ENCODE results near the gene DSCAML1.

The DSCAML1 gene

DNA sequence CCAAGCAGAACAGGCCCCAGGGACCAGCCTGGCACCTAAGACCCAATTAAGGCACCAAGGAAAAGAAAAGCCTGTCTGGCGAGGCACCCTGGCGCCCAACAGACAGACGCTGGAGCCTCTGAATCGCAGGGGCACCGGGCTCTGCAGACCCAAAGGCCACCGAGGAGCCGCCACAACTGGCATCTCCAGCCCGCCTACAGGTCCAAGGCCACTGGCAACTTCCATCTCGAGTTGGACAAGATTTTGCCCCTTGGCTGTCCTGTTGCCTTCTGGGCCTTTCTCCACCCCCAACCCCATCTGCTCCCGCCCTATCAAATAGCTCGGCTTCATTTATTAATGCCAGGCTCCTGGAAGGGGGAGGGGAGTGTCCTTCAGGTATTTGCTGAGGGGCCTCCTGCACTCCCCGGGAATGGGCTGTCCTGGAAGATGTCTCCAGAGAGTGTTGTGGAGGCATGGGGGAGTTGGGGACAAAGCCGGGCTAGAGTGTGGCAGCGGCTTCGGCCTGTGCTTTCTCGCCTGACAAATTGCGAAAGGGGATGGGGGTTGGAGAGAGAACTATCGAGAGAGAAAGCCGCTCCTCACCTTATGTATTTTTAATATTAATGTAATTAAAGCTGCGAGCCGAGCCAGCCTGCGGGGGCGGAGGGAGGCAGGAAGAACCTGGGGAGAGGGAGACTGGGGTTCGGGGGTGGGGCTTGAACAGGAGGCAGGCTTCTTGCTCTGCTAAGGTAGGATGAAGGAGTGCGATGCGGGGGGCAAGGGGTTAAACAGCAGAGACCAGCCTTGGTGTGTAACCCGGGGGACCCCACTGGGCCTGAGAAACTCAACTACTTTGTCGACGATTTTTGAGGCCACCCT lies 2.0 kb downstream of the DSCAML1 start:
- TF ChIP-seq, protein P1, sequence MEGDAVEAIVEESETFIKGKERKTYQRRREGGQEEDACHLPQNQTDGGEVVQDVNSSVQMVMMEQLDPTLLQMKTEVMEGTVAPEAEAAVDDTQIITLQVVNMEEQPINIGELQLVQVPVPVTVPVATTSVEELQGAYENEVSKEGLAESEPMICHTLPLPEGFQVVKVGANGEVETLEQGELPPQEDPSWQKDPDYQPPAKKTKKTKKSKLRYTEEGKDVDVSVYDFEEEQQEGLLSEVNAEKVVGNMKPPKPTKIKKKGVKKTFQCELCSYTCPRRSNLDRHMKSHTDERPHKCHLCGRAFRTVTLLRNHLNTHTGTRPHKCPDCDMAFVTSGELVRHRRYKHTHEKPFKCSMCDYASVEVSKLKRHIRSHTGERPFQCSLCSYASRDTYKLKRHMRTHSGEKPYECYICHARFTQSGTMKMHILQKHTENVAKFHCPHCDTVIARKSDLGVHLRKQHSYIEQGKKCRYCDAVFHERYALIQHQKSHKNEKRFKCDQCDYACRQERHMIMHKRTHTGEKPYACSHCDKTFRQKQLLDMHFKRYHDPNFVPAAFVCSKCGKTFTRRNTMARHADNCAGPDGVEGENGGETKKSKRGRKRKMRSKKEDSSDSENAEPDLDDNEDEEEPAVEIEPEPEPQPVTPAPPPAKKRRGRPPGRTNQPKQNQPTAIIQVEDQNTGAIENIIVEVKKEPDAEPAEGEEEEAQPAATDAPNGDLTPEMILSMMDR (IDR thresholded peaks at IDR 0.05; ENCODE audit: low read depth, low read length) = no peak
- no peak for DNase-seq (ENCODE audit: extremely low read depth, low read depth)

DNA sequence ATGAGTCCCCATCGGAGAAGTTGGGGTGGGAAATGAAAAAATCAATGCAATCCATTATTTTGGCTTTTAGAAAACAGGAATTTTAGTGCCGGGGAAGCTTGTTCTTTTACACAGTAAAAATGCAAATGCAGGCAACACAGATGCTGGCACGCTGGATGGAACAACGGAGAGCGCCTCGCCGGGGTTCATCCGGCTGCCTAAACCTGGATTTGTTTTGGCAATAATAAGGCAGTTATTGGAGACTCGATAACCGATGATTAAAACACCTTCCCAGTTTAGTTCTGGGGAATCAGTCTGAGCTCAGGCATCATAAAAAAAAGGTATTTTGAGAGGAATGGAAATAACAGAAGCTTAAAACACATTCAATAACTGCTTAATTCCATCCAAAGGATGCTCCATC lies 2.9 kb downstream of the DSCAML1 start:
- DNase-seq (ENCODE audit: extremely low read depth, low read depth) = no peak
- TF ChIP-seq, protein P1 (IDR thresholded peaks at IDR 0.05; ENCODE audit: low read depth, low read length) = no peak

DNA sequence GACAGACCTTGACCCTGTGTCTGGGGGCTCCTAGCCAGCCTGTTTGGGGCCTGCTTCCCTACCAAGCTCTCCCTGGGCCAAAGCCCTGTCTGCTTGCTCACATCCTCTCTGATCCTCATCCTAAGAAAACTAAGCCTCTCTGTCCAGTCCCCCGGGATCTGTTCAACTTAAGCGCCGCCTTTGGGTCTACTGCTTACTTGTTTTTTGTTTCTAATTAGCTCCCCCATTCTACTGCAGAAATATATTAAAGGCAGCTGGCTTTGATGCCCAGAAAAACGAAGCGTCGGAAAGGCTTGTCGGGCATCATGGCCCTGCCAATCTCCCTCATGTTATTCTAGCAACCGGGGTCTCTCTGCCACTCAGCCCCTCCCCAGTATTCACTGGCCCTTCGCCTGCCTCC lies 3.4 kb downstream of the DSCAML1 start:
- TF ChIP-seq, protein P1 (IDR thresholded peaks at IDR 0.05; ENCODE audit: low read depth, low read length) = no peak
- no peak for DNase-seq (ENCODE audit: extremely low read depth, low read depth)

DNA sequence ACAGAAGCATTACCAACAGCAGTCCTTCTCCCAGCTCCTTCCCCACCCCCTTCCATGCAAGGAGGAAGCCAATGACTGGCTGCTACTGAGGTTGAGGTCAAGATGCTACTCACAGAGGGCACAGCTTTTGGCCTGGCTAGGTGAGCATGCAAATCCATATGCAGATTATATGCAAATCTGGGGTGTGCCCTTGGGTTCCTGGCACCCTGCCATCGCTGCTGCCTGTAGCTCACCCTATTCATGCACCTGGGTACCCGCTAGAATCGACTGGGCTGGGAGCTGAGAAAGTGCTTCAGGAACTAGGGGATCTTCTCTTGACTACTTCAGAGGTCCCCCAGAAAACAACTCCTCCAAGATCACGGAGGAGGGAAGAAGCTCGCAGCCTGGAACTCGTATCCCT lies 4.0 kb downstream of the DSCAML1 start:
- no peak for DNase-seq (ENCODE audit: extremely low read depth, low read depth)
- TF ChIP-seq, protein P1 (IDR thresholded peaks at IDR 0.05; ENCODE audit: low read depth, low read length) = no peak

DNA sequence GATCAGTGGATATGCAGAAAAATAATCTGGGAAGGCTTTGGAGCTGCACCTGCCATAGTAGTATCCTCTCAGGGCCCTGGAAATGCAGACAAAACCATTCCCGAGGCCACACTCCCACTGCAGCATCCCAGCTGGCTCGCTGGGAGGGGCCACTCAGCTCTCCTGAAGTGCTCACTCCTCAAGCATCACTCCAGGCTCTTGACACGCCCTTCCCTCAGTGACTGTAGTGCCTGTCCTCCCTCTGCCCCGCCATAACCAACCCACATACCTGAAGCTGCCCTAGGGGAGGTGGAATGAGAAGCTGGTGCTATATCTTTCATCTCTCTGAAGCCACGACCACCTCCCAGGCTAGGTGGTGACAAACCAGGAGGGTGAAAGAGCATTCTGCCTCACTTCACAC lies 4.8 kb downstream of the DSCAML1 start:
- TF ChIP-seq, protein P1 (IDR thresholded peaks at IDR 0.05; ENCODE audit: low read depth, low read length) = no peak
- no peak for DNase-seq (ENCODE audit: extremely low read depth, low read depth)

DNA sequence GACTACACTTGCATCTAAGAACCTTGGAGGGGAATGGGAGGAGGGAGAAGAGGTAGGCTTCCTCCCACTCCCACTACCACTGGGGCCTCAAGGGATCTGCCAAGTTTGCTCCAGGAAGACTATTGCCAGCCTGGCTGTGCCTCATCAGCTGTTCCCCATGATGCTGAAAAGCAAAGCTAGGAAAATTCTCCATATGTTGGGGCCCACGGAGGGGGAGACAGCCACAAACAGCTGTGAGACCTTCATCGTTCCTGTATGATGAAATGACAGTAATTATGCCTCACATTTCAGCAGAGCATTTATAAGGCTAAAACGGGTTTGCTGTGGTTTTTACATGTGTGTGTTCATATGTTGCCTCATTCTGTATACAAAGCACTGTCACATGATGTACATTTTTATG lies 6.7 kb downstream of the DSCAML1 start:
- DNase-seq (ENCODE audit: extremely low read depth, low read depth) = no peak

DNA sequence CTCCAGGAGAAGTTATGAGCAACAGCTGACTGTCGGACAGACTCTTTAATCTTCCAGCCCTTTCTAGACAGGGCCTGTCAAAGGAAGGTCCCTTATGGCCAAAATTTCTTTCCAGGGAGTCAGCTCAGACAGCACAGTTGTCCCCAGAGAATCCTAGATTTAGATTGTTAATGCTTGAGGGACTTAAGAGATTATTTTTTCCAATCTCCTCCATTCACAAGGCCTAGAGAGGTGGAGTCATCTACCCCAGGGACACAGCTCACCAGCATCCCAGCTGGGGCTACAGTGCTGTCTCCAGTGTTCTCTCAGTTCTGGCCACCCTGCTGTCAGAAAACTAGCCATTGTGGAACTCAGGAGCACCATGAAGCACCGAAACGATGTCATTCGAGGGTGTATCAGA lies 7.8 kb downstream of the DSCAML1 start:
- TF ChIP-seq, protein P1 (IDR thresholded peaks at IDR 0.05; ENCODE audit: low read depth, low read length) = no peak
- DNase-seq (ENCODE audit: extremely low read depth, low read depth) = no peak

More for the DNA sequence above, 6.7 kb downstream of the DSCAML1 start:
- TF ChIP-seq, protein P1 (IDR thresholded peaks at IDR 0.05; ENCODE audit: low read depth, low read length) = no peak
